GM12878 (cell line): ENCODE measurements around the gene ROBO4. TPM values are rescaled to one million over a fixed set of nuclear protein-coding genes. Genes with fewer than 3 reads are reported as not detected.

Experiments used
- ATAC-seq: fragments of 200-7000 bp; cut with Tn5 transposase; 3 replicates; pipeline ENCODE4 v1.9.1; 2020; ENCODE audit warnings: mild to moderate bottlenecking, moderate library complexity
- BruUV-seq: library from RNA; stranded (reverse); fragments of 400-500 nt; replicated peaks from 2 replicates; lab custom pipeline; 2021; lab: Mats Ljungman, UMichigan
- CTCF ChIA-PET: fragments of 300-600 bp; sonication (Branson Sonifier 250); formaldehyde crosslinking; extraction: SDS; loops from one replicate; lab custom pipeline; 2021; ENCODE audit warnings: inconsistent platforms; lab: Yijun Ruan, JAX
- POLR2A ChIA-PET: fragments of 350-600 bp; formaldehyde crosslinking; extraction: SDS; loops from one replicate; lab custom pipeline; 2021; ENCODE audit warnings: inconsistent platforms; lab: Charles Lee
- RAD21 ChIA-PET: fragments of 300-600 bp; sonication (Branson Sonifier 250); formaldehyde crosslinking; loops from one replicate; lab custom pipeline; 2023; ENCODE audit warnings: antibody characterized with exemption; ENCODE audit not compliant: unreplicated experiment; lab: Charles Lee
- SMC1A ChIA-PET: fragments of 300-600 bp; sonication (Branson Sonifier 250); formaldehyde crosslinking; loops from one replicate; lab custom pipeline; 2023; ENCODE audit not compliant: unreplicated experiment, uncharacterized antibody; lab: Charles Lee
- DNase-seq: peaks from one replicate; pipeline ENCODE4 v3.0.0-alpha.2; 2011; ENCODE audit warnings: low read depth, low spot score
- FAIRE-seq: peaks from 3 replicates; lab custom pipeline; 2011; peaks lifted over from hg19 to GRCh38; lab: Jason Lieb, UNC
- H2AFZ ChIP-seq: 2 replicates; pipeline ENCODE4 v1.6.0; 2011; ENCODE audit warnings: low read depth, low read length, control low read depth; ENCODE audit not compliant: control insufficient read depth
- H3K27ac ChIP-seq: 2 replicates; pipeline ENCODE4 v1.5.1; 2011; ENCODE audit warnings: control low read depth; ENCODE audit not compliant: control insufficient read depth, insufficient read depth
- H3K27me3 ChIP-seq, 2 experiments: replicated peaks in 1 of 2; 2 replicates each; pipeline versions ENCODE4 v1.6.0 to v1.6.1; 2011; ENCODE audit warnings: low read length in 1 of 2; ENCODE audit not compliant: control insufficient read depth in 2 of 2, insufficient read depth in 2 of 2
- H3K36me3 ChIP-seq, 2 experiments: 2 replicates each; pipeline ENCODE4 v1.5.1; 2011; ENCODE audit warnings: low read length in 1 of 2; ENCODE audit not compliant: control insufficient read depth in 2 of 2, insufficient read depth in 2 of 2
- H3K4me1 ChIP-seq: 2 replicates; pipeline ENCODE4 v1.6.1; 2011; ENCODE audit warnings: mild to moderate bottlenecking, low read length, moderate library complexity, mixed read lengths; ENCODE audit not compliant: control insufficient read depth, insufficient read depth
- H3K4me2 ChIP-seq: 2 replicates; pipeline ENCODE4 v1.6.0; 2011; ENCODE audit warnings: control low read depth; ENCODE audit not compliant: control insufficient read depth, insufficient read depth
- H3K4me3 ChIP-seq: fragments of 200-600 bp; sonication (generic); 2 replicates; pipeline ENCODE4 v1.5.1; 2016
- H3K79me2 ChIP-seq: 2 replicates; pipeline ENCODE4 v1.6.0; 2011; ENCODE audit warnings: low read length; ENCODE audit not compliant: control insufficient read depth, insufficient read depth
- H3K9ac ChIP-seq: 2 replicates; pipeline ENCODE4 v1.8.0; 2011; ENCODE audit warnings: low read length, control low read depth, mixed read lengths; ENCODE audit not compliant: control insufficient read depth, insufficient read depth
- H3K9me3 ChIP-seq: replicated peaks from 3 replicates; pipeline ENCODE4 v1.5.1; 2011; ENCODE audit warnings: mild to moderate bottlenecking, low read length; ENCODE audit not compliant: control insufficient read depth, insufficient read depth
- H4K20me1 ChIP-seq: 2 replicates; pipeline ENCODE4 v1.6.0; 2011; ENCODE audit not compliant: control insufficient read depth, insufficient read depth
- CEBPB ChIP-seq, 2 experiments: fragments of 150-350 bp in 1 of 2; IDR thresholded peaks; 2 replicates each; pipeline ENCODE4 v1.6.1; 2012 to 2014; ENCODE audit warnings: low read depth in 2 of 2, low read length in 2 of 2, borderline replicate concordance in 1 of 2, inconsistent platforms in 1 of 2
- EZH2 ChIP-seq: IDR thresholded peaks from 2 replicates; pipeline ENCODE4 v1.6.1; 2012; ENCODE audit warnings: low read depth, mild to moderate bottlenecking, control low read depth, inconsistent platforms, low read length, borderline replicate concordance; ENCODE audit not compliant: control insufficient read depth
- KAT2A ChIP-seq: conservative IDR thresholded peaks from 2 replicates; pipeline ENCODE4 v1.6.1; 2011; ENCODE audit warnings: low read depth, low read length; ENCODE audit not compliant: control insufficient read depth
- NBN ChIP-seq: fragments of 450-650 bp; IDR thresholded peaks from 2 replicates; pipeline ENCODE4 v1.6.1; 2016
- NFIC ChIP-seq: IDR thresholded peaks from 2 replicates; pipeline ENCODE4 v1.6.1; 2012; ENCODE audit warnings: low read depth, mild to moderate bottlenecking, inconsistent platforms, low read length, moderate library complexity
- PAX8 ChIP-seq: fragments of 450-650 bp; IDR thresholded peaks from 2 replicates; pipeline ENCODE4 v1.6.1; 2017; ENCODE audit warnings: mild to moderate bottlenecking, moderate library complexity
- RB1 ChIP-seq: fragments of 450-650 bp; formaldehyde crosslinking; IDR thresholded peaks from 2 replicates; pipeline ENCODE4 v1.6.1; 2017; ENCODE audit warnings: mild to moderate bottlenecking, borderline replicate concordance
- SMAD1 ChIP-seq: fragments of 450-650 bp; IDR thresholded peaks from 2 replicates; pipeline ENCODE4 v1.6.1; 2018; ENCODE audit warnings: mild to moderate bottlenecking, low read depth; ENCODE audit not compliant: partially characterized antibody
- ZNF217 ChIP-seq: fragments of 450-650 bp; IDR thresholded peaks from 2 replicates; pipeline ENCODE4 v1.6.1; 2017; ENCODE audit warnings: antibody characterized with exemption, mild to moderate bottlenecking
- WGBS: methylation state at CpG from one replicate; pipeline ENCODE4 v1.1.6; 2016; ENCODE audit warnings: low lambda C conversion rate; ENCODE audit not compliant: insufficient replicate concordance, insufficient coverage; ENCODE audit errors: missing lambda C conversion rate; 5-methylcytosine and 5-hydroxymethylcytosine counted together
- in situ Hi-C: fragments of 300-500 bp; cut with MboI; formaldehyde crosslinking; loops from 9 replicates; pipeline ENCODE4 v1.14.3; 2018; ENCODE audit warnings: mixed read lengths
- intact Hi-C: fragments of 100-400 bp; cut with micrococcal nuclease; formaldehyde crosslinking; loops from one replicate; pipeline ENCODE4 v1.14.2; 2022; ENCODE audit not compliant: unreplicated experiment
- polyA plus RNA-seq, 11 experiments: library from polyadenylated mRNA; depleted of rRNA in 4 of 11; unstranded in 6 of 11; stranded (reverse) in 5 of 11; fragments of >200 nt; fragmentation: Nextera tagmentation in 4 of 11; fragmentation: Illumina TruSeq in 1 of 11; extraction: Ambion mirVana in 4 of 11; extraction: Trizol in 1 of 11; gene quantifications; 1 replicate in 1 of 11; 2 replicates in 10 of 11; pipeline versions ENCODE4 v1.2.1 to v1.2.3, GENCODE V29; 2011 to 2016; ENCODE audit warnings: inconsistent platforms in 2 of 11, missing spikeins in 2 of 11, low read depth in 1 of 11
- total RNA-seq, 4 experiments: library from RNA; depleted of rRNA in 3 of 4; stranded (reverse); fragments of >200 nt in 3 of 4; fragmentation: Illumina TruSeq in 1 of 4; extraction: Trizol in 1 of 4; gene quantifications; 2 replicates each; pipeline versions ENCODE4 v1.2.1 to v1.2.3, GENCODE V29; 2013 to 2021

The ROBO4 gene
- total and polyA plus RNA-seq, 10 of the 15 experiments (the other 5 are each of a cell fraction or from before 2014, with no cell fraction given) = not detected

GRCh38 chr11:124897674-124898262 is at the start of gene ROBO4 (continued):
- no peak for TF ChIP-seq KAT2A
- no peak for TF ChIP-seq CEBPB (IDR thresholded peaks at IDR 0.05; ENCODE audit: borderline replicate concordance in 1 of 2, low read depth in 2 of 2, low read length in 2 of 2)
- TF ChIP-seq NFIC = no peak
- TF ChIP-seq RB1 = no peak
- no peak for TF ChIP-seq ZNF217
- no peak for TF ChIP-seq EZH2
- no peak for TF ChIP-seq PAX8
- no peak for TF ChIP-seq SMAD1

GRCh38 chr11:124946735-124947141 is 49.1 kb upstream of the ROBO4 start:
- no peak overlapping the region for H2AFZ ChIP-seq
- no peak for TF ChIP-seq NBN
- TF ChIP-seq, all 136 proteins: peak for 0
- in situ Hi-C loops (no loop called here), intact Hi-C loops (no loop called here)
- Histone ChIP-seq H3K4me2 (no peak overlapping the region), H3K27me3 (no peaks in the 10 kb centered on the region), H3K4me1 (no peaks in the 10 kb centered on the region), H3K9ac (no peak overlapping the region), H3K79me2 (no peaks in the 10 kb centered on the region), H4K20me1 (no peaks in the 10 kb centered on the region), H3K36me3 (no peaks in the 10 kb centered on the region), H3K9me3 (no peaks in the 10 kb centered on the region), H3K27ac (no peak overlapping the region), H3K4me3 (no peak overlapping the region)
- ATAC-seq = no peak
- ChIA-PET POLR2A (no interaction called here), SMC1A (no interaction called here), CTCF (no interaction called here), RAD21 (no interaction called here)
- FAIRE-seq = no peak
- WGBS = 45% methylated on average over 2 of the region's 2 CpGs
- no peak for DNase-seq
- no TSS peak for BruUV-seq
